HEK293 (cell line): ENCODE measurements around the gene SLC22A4.

Source experiments
- SETDB1 ChIP-seq: IDR thresholded peaks from one replicate; pipeline ENCODE4 v1.6.1; 2017; ENCODE audit warnings: mild to moderate bottlenecking, low read length, moderate library complexity, mixed read lengths; ENCODE audit not compliant: insufficient read length
- YY1 ChIP-seq: fragments of 450-650 bp; formaldehyde crosslinking; IDR thresholded peaks from 2 replicates; pipeline ENCODE4 v1.5.1; 2018; ENCODE audit warnings: missing biosample characterization, missing genetic modification characterization
- ZBTB1 ChIP-seq: fragments of 450-650 bp; formaldehyde crosslinking; IDR thresholded peaks from 2 replicates; pipeline ENCODE4 v1.5.1; 2016; ENCODE audit warnings: missing biosample characterization, missing genetic modification characterization
- ZNF132 ChIP-seq: fragments of 450-650 bp; formaldehyde crosslinking; IDR thresholded peaks from 2 replicates; pipeline ENCODE4 v1.5.1; 2017; ENCODE audit warnings: missing biosample characterization, missing genetic modification characterization, borderline replicate concordance
- ZNF140 ChIP-seq: fragments of 450-650 bp; formaldehyde crosslinking; IDR thresholded peaks from 2 replicates; pipeline ENCODE4 v1.5.1; 2016; ENCODE audit warnings: missing biosample characterization, missing genetic modification characterization
- ZNF266 ChIP-seq: fragments of 450-650 bp; formaldehyde crosslinking; IDR thresholded peaks from 2 replicates; pipeline ENCODE4 v1.5.1; 2016; ENCODE audit warnings: missing biosample characterization, missing genetic modification characterization, low read depth
- ZNF274 ChIP-seq, 2 experiments: fragments of 200-500 bp in 1 of 2; fragments of 450-650 bp in 1 of 2; sonication (Bioruptor generic) in 1 of 2; formaldehyde crosslinking in 1 of 2; IDR thresholded peaks; 2 replicates each; pipeline versions ENCODE4 v1.5.1 to v1.6.1; 2014 to 2016; ENCODE audit warnings: borderline replicate concordance in 1 of 2, inconsistent platforms in 1 of 2, low read length in 1 of 2, missing biosample characterization in 1 of 2, missing genetic modification characterization in 1 of 2
- ZNF624 ChIP-seq: fragments of 450-650 bp; formaldehyde crosslinking; IDR thresholded peaks from 2 replicates; pipeline ENCODE4 v1.5.1; 2017; ENCODE audit warnings: missing biosample characterization, missing genetic modification characterization
- TF ChIP-seq, protein P1 (sequence below): fragments of 450-650 bp; formaldehyde crosslinking; IDR thresholded peaks from 2 replicates; pipeline ENCODE4 v1.5.1; 2016; ENCODE audit warnings: missing biosample characterization, missing genetic modification characterization
- TF ChIP-seq, protein P2 (sequence below): fragments of 450-650 bp; formaldehyde crosslinking; IDR thresholded peaks from 2 replicates; pipeline ENCODE4 v1.5.1; 2017; ENCODE audit warnings: missing biosample characterization, missing genetic modification characterization

DNA sequence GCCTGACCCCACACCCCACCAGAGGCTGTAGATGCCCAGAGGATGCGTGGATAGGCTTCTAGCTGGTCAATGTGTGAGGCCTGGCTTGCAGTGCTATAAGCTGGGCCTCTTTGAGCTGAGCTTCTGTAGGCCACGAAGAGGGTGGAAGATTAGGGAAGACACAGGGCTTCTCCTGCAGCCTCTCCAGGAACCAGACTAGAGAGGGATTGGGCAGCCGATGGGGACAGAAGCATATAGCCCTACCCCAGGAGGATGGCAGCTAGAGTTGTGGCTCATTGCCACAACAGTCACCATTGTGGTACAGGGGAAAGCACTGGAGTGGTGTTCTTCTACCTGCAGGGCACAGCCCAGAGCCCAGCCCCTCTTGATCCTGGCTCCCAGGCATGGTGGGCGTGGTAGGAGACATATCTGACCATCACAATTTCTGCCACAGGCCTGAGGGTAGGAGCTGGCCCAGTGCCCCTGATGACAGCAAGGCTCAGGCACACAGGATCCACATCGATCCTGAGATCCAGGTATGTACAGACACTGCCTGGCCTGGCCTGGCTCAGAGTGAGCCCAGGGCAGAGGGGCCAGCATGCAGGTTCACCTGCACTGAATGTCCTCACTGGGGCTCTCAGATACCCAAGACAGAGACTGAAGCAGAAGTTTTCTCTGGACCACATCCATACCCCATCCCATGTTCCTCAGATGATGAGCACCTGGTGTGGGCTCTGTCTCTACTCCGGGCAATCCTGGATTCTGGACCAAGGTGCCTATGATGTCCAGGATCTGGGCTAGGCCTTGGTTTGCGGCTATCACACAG lies 28.0 kb upstream of the SLC22A4 start:
- TF ChIP-seq YY1 (no peak), SETDB1 (no peak), ZNF132 (tag by site-specific recombination) (no peak), ZNF140 (tag by site-specific recombination) (no peak), ZNF266 (tag by site-specific recombination) (no peak), ZBTB1 (tag by site-specific recombination) (no peak), ZNF624 (tag by site-specific recombination) (no peak), ZNF274 (IDR thresholded peaks at IDR 0.05; ENCODE audit: low read length) (no peak), ZNF274 (tag by site-specific recombination; IDR thresholded peaks at IDR 0.05; ENCODE audit: borderline replicate concordance) (no peak)
- TF ChIP-seq, protein P1, sequence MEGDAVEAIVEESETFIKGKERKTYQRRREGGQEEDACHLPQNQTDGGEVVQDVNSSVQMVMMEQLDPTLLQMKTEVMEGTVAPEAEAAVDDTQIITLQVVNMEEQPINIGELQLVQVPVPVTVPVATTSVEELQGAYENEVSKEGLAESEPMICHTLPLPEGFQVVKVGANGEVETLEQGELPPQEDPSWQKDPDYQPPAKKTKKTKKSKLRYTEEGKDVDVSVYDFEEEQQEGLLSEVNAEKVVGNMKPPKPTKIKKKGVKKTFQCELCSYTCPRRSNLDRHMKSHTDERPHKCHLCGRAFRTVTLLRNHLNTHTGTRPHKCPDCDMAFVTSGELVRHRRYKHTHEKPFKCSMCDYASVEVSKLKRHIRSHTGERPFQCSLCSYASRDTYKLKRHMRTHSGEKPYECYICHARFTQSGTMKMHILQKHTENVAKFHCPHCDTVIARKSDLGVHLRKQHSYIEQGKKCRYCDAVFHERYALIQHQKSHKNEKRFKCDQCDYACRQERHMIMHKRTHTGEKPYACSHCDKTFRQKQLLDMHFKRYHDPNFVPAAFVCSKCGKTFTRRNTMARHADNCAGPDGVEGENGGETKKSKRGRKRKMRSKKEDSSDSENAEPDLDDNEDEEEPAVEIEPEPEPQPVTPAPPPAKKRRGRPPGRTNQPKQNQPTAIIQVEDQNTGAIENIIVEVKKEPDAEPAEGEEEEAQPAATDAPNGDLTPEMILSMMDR (tag by site-specific recombination) = no peak
- TF ChIP-seq, protein P2, sequence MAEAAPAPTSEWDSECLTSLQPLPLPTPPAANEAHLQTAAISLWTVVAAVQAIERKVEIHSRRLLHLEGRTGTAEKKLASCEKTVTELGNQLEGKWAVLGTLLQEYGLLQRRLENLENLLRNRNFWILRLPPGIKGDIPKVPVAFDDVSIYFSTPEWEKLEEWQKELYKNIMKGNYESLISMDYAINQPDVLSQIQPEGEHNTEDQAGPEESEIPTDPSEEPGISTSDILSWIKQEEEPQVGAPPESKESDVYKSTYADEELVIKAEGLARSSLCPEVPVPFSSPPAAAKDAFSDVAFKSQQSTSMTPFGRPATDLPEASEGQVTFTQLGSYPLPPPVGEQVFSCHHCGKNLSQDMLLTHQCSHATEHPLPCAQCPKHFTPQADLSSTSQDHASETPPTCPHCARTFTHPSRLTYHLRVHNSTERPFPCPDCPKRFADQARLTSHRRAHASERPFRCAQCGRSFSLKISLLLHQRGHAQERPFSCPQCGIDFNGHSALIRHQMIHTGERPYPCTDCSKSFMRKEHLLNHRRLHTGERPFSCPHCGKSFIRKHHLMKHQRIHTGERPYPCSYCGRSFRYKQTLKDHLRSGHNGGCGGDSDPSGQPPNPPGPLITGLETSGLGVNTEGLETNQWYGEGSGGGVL (tag by site-specific recombination) = no peak
